ENCODE measurements around the gene DPH7.
"Not testable (repeated sequence)": the region's sequence is repeated elsewhere in the genome, so short reads cannot be mapped to it uniquely, and the experiment has no call there.

DPH7 gene

GRCh38 chr9:137606005-137606621 is 27.4 kb upstream of the DPH7 start:
- peak; percentile 50 for DNase-seq

GRCh38 chr9:137605121-137606004 is 26.6 kb upstream of the DPH7 start, which contains the start of gene ARRDC1:
ARRDC1 (plus strand) TSS chr9:137605686; CDS start chr9:137605718, 32 bp downstream.
- DNase-seq: peak; percentile 91

DNA sequence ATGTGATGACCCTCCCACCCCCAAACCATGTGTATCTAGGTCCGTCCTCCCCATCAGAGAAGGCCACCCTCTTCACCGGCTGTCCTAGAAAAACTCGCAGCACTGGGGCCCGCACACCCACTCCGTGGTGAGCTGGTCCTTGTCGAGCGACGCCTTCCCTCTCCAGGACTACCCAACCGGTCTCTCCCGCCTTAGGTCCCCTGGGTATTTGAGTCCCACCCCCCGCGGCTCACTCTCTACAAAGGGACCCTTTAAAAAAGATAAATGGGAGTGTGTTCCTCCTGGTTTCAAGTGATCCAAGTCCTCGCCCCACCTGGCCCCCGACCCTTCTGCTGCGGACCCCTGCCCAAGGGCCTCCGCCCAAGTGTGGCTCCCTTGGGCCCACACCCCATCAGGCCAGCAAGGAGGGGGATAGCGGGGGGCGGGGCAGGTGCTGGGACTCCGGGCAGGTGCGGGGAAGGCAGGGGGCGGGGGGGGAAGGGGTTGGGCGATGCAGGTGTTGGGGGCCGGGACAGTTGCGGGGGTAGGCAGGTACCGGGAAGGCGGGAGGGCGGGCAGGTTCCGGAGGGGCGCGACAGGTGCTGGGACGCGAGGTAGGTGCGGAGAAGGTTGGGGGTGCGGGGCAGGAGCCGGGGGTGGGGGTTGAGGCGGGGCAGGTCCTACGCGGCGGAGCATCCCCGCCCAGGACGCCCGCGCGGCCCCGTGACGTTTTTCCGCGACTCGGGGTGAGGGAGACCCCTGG is 25.8 kb upstream of the DPH7 start:
- no peak for DNase-seq

- no peak for DNase-seq
Observed at GRCh38 chr9:137603879-137604278, 25.2 kb upstream of the DPH7 start.

- DNase-seq: no peak
Observed at GRCh38 chr9:137602661-137603060, 23.9 kb upstream of the DPH7 start.

DNA sequence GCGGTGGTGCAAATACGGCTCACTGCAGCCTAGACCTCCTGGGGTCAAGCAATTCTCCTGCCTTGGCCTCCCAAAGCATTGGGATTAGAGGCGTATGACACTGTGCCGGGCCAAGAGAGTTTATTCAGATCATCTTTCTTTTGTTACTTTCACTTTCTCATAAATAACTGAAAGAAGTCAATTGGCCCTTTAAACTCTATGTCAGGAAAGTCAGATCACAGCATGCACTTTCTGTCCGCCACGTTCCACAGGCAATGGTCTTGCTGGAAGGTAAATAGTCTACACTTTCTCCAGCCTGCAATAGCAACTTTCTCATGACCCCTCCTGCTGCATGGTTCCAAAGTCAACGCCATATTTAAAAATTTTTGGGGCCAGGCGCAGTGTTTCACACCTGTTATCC is 20.2 kb upstream of the DPH7 start:
- DNase-seq: no peak

DNA sequence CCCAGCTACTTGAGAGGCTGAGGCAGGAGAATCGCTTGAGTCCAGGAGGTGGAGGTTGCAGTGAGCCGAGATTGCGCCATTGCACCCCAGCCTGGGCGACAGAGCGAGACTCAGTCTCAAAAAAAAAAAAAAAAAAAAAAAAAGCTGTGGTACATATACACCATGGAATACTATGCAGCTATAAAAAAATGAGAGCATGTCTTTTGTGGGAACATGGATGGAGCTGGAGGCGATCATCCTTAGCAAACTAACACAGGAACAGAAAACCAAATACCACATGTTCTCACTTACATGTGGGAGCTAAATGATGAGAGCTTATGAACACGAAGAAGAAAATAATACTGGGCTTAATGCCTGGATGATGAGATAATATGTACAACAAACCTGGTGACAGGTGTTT is 17.9 kb upstream of the DPH7 start:
- not testable (repeated sequence) for DNase-seq

GRCh38 chr9:137593176-137593575 is 14.5 kb upstream of the DPH7 start:
- DNase-seq: peak; percentile 63

DNA sequence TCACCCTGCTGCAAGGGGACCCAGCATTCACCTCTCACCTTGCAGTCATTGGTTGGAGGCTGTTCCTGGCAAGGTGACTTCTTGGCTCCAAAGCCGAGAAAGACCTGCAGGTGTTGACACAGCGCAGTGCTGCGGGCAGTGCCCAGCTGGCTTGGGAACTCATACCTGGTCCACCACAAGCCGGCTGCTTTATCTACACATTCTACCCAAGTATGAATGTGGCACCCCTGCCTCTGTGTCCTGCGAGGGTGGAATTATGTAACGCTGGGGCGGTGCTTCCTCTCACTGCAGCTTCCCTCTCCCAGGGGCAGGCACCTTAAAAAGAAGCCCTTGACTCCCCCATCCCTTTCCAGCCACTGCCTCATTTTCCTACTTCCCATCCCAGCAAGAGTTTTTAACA is 14.0 kb upstream of the DPH7 start:
- DNase-seq: no peak

DNA sequence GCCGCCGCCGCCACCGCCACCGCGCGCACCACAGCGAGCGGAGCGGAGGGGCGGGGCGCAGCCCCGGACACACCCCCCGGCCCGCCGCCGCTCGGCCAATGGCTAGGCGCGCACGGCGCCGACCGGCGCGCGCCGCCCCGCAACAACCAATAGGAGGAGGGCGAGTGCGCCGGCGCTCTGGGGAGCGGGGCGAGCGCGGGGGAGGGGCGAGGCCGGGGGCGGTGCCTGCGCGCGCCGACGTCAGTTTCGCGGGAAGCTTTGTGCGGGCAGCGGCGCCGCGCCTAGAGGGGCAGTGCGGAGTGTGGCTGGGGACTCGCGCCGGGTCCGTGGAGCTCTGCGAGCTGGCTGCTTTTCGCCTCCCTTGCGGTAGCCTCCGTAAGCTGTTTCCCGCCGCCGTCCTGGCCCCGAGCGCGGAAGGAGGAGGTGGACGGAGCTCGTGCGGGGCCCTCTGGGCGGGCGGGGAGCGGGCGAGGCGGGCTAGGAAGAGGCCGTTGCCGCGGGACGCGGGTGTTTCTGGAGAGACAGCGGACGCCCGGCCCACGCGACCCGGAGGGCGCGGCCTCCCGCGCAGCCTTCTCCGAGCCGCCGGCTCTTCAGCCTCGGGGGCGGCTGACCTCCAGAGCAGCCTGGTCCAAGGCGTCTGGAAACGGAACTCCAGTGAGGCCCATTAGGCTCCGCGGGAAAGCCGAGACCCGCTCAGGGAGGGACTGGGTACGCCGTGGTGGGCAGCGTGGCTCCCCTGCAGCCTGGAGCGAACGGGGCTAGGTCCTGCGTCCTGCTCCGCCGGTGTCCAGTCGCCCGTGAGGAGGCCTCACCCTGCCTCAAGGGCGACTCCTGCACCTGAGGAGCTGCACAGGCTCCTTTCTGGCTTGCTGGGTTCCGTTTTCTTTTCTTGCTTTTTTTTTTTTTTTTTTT is 12.0 kb upstream of the DPH7 start, which contains the start of gene ZMYND19:
Gene ZMYND19, minus strand, starts transcription at position 44 of the 915 bp plus-strand sequence. CDS start 249 bp downstream, outside the sequence.
- peak; percentile 78 for DNase-seq

- no peak for DNase-seq
Observed at GRCh38 chr9:137590123-137590468, 11.4 kb upstream of the DPH7 start.

DNA sequence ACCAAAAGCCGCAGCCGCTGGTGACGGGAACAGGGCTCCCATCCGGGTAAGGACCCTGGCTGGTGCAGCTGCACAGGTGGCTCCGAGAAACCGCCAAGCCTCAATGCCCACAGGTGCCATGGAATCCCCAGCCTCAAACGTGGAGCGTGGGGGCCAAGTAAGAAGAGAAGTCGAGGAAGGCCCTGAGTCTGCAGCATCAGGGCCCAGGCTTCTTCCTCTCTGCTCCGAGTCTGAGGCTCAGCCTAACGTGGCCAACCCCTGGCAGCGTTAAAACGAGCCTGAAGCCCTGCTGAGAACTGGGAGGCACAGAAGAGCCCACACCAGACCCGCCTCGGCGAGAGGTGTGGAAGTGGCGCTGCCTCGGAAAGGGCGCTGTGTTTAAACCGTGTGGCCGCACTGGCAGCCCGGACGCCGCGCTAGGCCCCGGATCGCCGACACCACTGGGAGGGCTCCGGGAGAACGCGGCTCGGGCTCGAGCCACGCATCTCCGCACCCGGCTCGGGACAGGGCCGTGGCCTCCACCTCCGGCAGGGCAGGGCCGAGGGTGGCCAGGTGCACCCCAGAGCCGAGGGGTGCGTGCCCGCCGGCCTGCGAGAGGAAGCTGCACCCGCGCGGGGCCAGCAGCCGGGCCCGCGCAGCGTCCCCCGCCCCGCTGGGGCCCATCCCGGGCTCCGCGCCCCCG is 10.9 kb upstream of the DPH7 start:
- no peak for DNase-seq

DNA sequence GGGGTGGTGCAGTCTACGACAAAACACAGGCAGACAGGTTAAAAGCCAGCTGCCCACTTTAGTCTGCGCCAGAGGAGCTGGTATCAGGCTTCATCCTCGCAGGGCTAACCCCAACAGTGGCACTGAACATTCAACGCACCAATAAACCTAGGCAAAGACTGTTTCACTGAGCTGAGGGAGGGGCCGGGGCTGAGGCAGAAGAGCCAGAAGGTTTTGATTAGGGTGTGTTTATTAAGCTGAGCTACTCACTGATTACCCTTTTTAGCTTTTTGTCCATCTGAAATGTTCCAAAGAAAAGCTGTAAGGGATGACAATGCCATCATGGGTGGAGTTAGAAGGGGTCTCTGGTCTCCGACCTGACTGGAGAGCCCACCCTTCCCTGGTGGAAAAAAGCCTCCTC is 10.2 kb upstream of the DPH7 start:
- DNase-seq: no peak

DNA sequence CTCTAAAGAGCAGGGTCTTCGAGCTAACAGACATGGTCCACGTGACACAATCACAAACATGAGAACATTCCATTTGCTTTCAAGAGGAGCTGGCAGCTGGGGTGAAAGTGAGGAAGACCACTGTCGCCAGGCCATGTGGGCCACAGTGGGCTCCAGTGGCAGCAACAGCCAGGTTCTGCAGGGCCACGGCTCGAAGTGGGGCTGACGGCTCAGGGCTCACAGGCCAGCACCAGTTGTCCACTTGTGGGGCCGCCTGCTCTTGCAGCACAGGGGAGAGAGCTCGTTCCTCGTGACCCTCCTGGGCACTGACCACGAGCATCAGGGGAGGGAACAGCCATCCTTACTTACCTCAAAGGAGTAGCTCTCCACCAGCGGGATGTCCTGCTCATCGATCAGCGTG is 9.6 kb upstream of the DPH7 start:
- no peak for DNase-seq

DNA sequence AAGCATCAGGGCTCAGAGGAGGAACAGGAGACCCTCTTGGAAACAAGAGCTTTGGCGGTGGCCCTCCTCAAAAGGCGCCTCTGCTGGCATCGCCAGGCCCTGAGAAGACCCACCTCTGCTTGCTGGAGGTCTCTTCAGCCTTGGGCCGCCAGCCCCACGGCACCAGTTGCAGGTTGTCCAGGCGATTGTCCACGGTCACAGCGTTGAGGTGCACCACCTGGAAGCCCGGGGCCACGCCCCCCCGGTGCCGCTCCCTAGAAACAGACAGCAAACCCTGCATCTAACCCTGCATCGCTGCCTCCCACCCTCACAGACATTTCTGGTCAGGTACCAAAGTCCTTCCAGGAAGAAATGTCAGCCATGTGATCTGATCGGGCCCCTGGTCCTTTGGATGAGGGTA is 8.1 kb upstream of the DPH7 start:
- no peak for DNase-seq

DNA sequence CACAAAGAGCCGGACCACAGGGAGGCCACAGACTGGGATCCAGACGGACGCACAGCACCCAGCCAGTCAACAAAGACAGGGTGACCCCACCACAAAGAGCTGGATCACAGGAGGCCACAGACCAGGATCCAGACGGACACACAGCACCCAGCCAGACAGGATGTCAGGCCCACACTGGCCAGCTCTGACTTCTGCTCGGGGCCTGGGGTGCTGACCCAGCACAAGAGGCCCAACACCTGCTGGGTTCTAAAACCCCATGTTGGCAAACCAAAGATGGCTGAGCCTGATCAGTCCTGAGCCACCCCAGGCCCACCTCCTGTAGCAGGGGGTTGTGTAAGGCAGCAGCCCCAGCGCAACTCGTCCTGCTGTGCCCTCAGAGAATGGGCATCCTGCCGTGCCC is 5.2 kb upstream of the DPH7 start:
- DNase-seq: no peak

- no peak for DNase-seq
Observed at GRCh38 chr9:137583347-137583746, 4.6 kb upstream of the DPH7 start.

DNA sequence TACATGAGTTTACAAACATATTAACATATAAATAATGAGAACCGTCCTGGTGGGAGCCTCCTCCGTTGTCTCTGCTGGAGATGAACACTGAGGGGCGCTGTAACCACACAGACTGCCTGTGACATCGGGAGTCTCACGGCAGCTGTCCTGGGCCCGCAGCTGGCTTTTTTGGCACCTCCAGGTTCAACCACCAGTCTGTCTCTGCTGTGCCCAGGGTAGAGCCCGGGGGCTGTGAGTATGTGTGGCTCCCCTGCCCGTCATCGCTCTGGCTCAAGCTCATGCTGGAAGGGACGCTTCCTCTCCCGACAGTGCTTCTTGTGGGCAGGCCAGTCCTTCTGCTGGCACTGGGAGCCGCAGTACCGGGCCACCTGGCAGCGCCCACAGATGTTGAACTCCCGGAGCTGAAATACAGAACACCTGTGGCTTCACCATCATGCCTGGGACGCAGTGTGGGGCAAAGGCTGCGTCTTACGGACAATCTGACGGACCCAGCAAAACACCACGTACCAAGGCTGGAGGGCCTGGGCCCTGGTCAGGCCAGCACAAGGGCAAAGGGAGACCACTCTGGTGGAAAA is 3.6 kb upstream of the DPH7 start:
- DNase-seq: no peak

DNA sequence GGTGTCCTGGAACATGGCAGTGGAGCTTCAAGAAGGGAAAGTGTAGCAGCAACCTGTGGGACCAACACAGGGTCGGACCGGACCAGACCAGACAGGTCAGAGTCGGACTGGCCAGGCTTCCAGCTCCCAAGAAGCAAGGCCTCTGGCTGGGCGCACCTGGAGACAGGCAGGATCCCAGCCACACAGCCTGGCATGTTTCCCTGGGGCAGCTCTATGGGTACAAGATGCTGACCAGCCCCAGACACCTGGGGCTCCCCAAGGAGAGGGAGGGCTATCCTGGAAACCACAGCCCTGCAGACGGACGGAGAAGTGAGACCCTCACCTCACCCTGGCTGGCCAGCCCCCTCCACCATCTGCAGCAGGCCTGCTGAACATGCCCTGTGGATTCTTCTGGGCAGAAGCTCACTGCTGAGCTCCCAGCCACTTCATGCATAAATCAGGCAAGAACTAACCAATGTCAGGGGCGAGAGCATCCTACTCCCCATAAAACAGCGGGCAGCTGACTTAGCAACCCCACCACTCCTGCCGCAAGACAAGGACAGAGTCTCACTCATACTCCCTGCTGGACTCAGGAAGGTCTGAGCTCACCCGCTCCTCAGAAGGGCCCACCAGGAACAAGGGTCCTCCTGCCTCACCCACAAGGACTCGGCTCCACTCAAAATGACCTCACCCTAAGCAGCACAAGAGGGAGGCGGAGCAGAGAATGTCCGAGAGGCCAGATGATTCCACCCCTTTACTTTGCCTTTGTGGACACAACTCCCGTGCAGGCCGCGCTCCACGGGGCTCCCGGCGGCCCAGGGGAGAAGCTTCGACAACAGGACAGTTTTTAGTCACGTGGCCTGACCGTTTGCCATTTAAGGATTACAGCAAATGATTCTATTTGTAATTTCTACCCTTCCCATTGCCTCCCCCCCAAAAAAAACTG is 2.9 kb upstream of the DPH7 start:
- no peak for DNase-seq

DNA sequence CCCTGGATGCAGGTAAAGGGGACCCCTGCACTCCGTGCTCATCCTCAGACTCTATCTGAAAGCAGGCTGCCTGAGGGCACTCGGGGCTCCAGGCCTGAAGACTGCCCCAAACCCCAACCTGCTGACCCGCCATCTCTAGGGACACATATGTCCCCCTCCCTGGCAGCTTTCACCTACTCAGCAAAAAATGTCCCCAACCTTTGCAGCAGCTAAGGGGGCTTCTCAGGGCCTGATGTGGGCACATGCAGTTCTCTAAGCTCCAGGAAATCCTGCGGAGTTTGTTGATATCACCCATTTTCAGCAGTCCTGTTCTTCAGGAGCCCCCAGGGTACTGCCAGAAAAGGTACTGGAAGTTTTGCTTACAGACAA is 2.2 kb upstream of the DPH7 start:
- no peak for DNase-seq

All from NCI-H2107 (cell line).